Measurements from ENCODE around the gene SPTBN1.

SPTBN1 gene

DNA sequence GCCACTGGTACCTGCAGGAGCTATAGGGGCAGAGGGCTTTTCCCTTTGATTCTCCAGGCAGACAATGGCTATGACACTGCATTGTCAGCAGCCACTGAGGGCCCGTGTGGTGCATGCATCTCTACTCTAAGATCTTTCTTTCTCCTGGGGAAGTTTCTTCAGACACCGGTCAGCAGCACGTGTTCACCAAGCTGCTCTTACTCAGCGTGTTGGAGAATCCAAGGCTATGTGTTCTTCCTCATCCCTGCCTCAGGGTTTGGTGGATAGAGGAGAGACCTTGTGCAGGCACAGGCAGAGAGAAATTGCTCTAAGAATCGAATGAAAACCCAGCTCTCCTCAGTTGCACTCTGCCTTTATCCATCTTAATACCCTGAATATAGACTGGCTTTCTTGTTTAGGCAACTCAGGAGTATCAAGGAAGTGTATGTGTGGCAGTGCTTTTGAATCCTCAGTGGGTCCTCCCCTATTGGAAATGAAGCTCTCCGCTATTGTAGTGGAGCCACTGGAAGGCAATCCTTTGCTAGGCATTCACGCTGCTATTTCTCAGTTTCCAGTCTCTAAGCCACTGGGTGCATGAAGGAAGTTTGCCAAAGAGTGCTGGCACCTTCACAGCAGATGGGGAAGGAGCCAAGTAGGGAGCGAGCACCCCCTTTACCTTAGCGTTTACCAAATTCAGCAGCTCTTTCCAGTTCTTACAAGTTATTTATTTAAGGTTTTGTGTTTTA, 180.4 kb downstream of the SPTBN1 start:
- no peak for DNase-seq

DNA sequence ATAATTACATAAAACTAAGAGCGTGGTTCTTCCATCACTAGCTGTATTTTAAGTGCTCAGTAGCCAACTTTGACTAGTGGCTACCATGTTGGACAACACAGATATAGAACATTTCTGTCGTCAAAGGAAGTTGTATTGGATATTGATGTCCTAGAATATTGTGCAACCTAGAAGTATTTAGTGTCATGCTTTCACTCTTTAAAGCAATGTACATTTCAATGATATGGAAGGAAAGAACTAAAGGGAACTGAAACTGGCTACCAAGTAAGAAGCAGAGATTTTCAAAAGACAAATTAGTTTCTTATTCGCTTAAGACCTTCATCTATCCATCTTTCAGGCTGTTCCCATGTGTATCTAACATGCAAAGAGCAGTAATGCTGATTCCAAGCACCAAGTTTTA, 182.0 kb downstream of the SPTBN1 start:
- DNase-seq = no peak

DNA sequence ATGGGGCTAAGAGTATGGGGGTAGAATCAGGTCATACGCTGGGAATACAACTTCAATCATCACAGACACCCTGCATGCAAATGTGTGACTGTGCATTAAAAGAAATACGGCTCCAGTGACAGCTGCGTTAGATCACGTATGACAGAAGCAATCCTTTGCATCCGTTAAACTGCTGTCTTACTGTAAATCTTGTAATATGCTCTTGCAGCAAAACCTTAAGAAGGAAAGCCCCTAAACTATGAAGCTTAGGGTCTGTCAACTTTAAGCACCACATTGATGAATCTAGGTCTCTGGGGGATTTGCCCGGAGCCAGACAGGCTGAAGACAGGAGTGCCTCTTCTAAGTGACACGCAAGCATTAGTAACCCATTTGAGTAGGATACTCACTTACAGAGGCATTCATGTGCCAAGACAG, 182.7 kb downstream of the SPTBN1 start:
- DNase-seq = peak in 1 of 3 experiments; percentile 84

DNA sequence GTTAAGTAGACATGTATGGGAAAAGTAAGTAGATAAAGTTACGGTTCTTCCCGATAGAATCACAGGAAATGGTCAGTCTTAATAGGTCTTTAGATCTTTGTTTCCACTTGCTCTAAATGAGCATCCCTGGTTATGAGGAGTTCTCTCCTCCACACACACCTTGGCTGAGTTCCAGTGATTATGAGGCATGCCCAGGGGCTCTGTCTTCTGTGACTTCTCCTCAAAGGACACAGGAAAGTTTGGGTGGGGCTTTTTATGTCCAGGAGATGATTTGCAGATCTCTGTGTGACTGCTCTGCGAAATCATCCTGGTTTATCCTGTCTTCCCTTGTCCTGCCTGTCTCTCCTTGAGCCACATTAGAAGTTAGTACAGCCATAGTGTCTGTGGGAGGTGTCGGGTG, 183.5 kb downstream of the SPTBN1 start:
- peak in 1 of 3 experiments; percentile 23 for DNase-seq

DNA sequence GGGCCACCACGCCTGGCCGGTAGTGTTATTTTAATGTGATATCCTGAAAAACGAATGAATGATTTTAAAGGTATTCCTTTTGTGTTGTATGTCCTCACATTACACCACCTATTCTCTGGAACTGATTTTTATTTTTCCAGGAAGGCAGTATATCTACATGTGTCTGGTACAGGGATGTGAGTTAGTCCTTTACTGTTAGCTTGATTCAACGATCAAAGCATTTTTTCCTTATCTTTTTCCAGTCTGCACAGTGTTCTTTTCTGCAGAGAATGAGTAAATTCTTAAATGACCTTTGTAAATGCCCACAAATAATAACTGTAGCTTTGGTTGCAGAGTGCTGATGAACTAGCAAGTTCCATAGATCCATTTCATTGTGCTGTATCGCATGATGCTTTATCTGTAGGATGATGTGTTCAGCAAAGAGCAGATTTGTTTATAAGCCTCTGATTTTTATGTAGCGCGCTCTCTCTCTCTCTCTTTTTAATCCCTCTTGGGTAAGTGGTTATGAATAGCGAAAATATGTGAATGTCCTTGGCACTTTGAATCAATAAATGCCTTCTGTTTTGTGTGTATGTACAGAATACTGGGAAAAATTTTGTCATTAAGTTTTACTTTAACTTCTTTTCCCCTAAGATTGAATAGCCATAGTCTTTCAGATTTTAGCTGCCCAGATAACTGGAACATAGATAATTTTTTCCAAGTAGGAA, 184.9 kb downstream of the SPTBN1 start:
- DNase-seq = no peak

DNA sequence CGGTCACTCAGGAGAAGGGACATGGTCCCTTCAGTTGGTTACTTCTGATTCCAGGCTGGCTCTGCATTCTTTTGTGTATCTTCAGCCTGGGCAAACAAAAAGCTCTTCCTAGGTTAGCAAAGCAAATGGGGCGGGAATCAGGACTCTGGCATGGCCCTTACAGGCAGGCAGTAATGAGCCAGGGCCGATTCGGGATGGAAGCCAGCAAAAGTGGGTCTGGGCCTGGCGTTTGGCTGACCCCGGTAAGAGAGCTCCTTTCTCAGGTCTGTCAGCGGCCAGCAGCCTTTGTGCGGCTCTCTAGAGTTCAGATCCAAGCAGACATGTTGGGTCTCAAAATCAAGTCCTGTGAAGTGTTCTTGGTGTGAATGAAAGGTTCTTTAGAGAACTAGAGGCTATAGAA, 185.9 kb downstream of the SPTBN1 start:
- DNase-seq = no peak

DNA sequence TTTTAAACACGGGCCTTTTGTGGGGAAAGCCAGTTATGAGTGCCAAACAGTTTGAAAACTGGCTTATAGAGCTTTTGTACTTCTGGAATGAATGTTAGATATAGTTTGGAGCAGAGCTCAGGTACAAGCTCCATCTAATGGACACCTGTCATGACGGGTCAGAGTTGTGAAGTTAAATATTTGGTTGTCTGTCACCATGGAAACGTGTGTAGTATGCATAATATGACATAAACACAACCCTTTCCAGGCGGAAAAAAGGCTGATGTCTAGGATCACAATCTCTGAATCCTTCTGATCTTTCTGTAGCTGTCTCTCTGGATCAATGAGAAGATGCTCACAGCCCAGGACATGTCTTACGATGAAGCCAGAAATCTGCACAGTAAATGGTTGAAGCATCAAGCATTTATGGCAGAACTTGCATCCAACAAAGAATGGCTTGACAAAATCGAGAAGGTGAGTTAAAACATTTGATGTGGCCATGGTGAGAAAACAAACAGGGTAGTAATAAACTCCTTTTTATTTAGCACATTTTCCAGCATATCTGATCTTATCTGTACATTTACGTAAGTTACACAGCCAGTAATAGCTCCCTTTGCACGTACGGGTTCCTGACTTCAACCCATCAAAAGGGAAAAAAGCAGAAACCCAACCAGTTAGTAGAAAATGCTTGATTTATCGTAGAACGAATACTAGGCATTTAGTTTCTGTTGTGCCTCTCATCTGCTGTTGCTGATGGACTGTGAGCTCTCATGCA, 186.7 kb downstream of the SPTBN1 start:
- DNase-seq = peak in 1 of 3 experiments; percentile 28

DNA sequence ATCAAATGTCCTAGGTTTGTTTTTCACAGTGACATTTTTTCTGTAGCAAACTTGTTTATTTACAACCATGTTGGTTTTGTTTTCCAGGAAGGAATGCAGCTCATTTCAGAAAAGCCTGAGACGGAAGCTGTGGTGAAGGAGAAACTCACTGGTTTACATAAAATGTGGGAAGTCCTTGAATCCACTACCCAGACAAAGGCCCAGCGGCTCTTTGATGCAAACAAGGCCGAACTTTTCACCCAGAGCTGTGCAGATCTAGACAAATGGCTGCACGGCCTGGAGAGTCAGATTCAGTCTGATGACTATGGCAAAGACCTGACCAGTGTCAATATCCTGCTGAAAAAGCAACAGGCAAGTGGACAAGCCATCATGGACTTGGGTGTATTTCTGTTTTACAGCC, 188.1 kb downstream of the SPTBN1 start:
- DNase-seq = no peak

DNA sequence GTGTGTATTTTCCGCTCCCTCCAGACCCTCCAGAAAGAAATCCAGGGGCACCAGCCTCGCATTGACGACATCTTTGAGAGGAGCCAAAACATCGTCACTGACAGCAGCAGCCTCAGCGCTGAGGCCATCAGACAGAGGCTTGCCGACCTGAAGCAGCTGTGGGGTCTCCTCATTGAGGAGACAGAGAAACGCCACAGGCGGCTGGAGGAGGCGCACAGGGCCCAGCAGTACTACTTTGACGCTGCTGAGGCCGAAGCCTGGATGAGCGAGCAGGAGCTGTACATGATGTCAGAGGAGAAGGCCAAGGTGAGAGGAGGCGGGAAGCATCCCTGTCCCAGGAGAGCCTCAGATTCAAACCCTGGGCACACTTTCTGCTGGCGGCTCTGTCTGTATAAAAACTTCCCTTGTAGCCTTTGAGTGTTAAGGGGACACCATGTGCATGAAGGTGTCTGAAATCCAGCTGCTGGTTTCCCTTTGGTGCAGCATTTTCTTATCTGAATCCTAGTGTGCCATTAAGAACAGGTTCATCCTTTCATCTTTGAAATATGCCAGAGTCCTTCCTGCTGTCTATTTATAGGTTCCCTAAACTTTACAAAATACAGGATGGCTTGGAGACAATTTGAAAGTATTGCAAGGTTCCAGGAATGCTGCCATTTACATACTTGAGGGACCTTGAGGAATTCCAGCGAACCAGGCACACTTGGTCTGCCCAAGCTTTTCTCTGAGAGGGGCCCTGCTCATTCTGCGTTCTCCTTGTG, 190.2 kb downstream of the SPTBN1 start:
- no peak for DNase-seq

DNA sequence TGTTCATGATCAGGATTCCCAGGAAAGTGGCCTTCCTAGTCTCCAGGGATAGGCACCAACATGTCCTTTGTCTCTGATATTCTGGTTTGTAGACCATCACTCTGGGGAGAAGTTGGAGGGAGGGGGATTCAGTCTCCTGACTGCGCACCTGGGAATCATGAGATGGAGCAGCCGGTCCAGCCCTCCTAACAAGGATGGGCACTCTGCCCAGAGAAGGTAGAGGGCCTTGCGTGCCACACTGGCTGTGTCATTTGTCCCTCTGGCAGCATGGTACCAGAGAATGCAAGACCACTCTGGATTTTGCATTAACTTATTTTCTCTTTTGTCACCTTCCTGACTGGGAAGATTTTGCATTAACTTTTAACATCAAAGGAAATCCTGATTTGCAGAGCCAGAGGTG, 192.1 kb downstream of the SPTBN1 start:
- no peak for DNase-seq

DNA sequence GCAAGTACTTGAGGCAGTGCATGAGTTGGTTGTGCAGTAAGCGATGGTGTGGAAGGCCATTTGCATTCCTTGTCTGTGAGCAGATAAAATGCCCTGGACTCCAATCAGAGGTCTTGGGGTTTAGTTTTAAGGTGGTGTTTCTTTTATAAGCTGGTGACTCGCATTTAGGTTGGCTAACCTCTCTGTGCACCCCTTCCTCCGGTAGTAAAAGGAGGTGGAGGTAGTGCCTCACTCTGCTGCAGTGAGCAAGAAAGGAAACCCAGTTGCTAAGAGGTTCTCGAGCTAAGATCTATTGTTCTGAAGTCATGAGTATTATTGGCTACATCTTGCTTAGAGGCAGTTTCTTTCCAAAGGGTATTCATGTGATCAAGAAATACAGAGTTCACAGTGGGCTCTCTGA, 193.1 kb downstream of the SPTBN1 start:
- no peak for DNase-seq

DNA sequence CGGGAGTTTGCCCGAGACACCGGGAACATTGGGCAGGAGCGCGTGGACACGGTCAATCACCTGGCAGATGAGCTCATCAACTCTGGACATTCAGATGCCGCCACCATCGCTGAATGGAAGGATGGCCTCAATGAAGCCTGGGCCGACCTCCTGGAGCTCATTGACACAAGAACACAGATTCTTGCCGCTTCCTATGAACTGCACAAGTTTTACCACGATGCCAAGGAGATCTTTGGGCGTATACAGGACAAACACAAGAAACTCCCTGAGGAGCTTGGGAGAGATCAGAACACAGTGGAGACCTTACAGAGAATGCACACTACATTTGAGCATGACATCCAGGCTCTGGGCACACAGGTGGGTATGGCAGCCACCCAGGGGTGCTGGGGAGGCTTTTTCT, 193.5 kb downstream of the SPTBN1 start:
- no peak for DNase-seq

DNA sequence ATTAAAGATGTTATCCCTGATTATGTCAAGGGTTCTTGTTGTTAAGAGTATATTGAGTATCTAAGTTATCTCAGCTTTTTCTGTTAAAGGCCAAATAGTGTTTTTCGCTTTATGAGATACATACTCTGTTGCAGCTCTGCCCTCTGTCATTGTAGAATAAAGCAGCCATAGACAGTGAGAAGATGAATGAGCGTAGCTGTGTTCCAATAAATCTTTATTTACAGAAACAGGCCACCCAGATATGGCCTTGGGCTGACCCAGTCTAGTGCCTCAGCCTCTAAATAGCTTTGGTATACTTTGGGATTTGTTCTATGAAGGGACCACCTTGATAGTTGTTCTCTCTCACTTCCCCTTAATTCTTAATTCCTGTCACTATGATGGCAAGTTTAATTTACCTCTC, 194.5 kb downstream of the SPTBN1 start:
- DNase-seq = no peak

DNA sequence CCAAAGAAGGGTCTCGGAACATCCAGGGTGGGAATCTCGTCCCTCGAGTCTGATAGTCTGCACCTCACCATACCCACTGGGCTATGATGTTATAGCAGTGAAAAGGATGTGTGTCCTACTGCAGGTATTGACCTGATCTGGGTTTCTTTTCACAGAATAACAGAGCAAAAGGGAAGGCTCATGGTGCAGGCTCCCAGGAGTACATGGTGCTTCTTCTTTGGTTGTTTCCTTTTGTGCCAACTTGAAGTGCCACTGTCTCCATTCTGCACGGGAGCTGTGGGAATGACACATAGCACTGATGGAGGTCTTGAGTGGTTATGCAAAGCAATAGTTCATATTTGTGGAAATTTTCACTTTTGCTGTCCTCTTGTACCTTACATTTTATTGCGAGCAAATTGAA, 195.2 kb downstream of the SPTBN1 start:
- no peak for DNase-seq

DNA sequence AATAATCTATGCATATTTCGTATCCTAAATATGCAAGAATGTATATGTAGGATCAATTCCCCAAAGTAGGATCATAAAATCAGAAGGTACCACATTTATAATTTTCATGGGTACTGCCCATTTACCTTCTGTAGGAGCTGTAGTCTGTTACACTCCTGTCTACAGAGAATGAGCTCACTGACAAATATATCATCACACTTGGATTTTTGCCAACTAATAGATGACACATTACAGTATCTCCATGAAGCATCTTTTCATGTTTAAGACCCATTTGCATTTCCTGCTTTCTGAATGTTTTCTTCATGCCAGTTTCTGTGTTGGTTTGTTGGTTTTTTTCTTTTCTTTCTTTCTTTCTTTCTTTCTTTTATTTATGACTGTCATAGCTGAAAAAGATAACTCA, 196.4 kb downstream of the SPTBN1 start:
- DNase-seq = no peak

DNA sequence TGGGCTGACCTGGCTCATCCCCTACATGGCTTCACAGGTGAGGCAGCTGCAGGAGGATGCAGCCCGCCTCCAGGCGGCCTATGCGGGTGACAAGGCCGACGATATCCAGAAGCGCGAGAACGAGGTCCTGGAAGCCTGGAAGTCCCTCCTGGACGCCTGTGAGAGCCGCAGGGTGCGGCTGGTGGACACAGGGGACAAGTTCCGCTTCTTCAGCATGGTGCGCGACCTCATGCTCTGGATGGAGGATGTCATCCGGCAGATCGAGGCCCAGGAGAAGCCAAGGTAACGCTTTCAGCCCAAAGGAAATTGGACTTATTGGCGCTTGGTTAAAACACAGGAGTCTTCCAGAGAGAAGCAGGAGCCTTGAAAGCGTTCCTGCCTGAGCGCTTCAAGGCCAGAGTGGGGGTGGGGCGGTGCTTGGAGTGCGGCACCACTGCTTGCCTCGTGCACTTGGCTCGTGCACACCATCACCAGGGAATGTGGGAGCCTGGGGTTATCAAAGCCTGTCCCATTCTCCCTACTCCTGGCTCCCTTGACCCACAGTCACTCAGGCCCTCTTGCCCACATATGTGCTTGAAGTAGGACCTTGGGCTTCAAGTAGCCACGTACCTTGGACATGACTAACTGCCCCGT, 197.6 kb downstream of the SPTBN1 start:
- DNase-seq = no peak

DNA sequence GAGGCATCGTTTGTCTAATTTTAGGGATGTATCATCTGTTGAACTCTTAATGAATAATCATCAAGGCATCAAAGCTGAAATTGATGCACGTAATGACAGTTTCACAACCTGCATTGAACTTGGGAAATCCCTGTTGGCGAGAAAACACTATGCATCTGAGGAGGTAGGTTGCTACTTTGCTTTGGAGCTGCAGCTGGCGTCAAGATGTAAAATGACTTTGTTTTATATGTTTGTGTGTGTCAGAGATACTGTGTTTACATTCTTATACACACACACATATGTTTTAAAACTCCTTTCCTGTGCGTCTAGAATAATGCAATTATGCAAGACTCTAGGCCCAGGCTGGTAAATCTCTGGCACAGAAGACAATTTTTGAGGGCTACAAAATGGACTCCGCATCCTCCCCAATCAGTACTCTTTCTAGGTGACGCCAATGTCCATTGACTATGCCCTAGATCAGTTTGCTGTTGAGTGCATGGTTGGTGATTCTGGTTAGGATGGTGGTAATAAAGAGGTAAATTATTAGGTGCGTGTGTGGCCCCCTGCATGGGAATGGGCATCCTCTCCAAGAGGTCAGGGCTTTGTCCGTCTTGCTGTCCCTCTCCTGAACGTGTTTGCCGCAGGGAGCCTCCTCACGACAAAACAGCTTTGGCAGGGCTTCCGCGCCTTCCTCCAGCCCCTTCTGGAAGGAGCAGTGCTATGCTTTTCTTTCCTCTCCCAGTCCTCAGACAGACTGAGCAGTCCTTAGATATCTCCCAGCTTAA, 199.1 kb downstream of the SPTBN1 start:
- no peak for DNase-seq

DNA sequence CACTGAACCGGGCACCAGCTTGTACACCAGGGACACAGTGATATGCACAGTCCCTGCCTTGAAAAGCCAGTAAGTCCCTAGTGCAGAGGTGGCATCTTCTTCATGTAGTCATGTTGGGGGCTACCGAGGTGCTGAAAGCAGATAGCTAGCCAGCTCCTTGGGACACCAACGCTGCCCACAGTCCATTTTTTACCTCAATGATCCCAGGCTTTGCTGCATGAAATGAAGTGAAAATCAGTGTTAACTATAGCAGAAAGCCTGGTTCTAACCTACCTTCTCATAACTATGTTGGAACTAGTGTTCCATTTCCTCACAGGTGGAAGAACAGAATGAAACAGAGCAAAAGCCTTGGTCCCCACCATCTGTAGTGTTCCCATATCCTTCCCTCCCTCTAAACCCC, 200.7 kb downstream of the SPTBN1 start:
- DNase-seq = no peak

DNA sequence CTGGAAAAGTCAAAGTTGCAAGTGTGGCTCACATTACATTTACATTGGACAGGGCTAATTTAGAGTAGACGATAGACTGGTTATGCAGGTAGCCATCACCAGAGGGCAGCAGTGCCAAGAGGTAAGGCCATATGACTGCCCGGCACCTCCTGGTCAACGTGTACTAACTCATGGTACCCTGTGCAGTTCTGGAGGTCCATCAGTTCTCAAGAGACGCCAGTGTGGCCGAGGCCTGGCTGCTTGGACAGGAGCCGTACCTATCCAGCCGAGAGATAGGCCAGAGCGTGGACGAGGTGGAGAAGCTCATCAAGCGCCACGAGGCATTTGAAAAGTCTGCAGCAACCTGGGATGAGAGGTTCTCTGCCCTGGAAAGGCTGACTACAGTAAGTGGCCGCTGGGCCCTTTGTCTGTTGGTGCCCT, 201.5 kb downstream of the SPTBN1 start:
- peak; percentile 37 to 70 (median 45) for DNase-seq

DNA sequence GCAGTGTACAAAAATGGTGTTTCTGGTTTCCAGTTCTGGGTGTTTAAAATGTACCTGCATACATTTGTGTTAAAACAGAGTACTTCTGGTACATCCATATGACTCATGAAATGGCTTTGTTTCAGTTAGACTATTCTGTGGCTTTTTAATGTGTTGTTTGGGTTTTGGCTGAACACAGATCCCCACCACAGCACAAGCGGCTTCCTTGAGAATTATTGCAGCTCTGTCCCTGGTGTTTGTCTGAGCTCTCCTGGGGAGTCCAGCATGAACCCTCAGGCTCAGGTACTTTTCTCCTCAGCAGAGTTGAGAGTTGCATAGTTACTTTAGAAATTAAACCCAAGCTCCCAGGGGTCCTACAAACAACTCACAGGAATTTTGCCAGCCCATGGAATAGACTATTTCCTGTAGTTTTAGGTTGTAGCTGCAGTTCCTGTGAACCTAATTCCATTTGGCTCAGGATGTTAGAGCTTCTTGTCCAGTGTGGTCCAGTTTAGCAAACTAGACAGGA, 202.5 kb downstream of the SPTBN1 start:
- no peak for DNase-seq

DNA sequence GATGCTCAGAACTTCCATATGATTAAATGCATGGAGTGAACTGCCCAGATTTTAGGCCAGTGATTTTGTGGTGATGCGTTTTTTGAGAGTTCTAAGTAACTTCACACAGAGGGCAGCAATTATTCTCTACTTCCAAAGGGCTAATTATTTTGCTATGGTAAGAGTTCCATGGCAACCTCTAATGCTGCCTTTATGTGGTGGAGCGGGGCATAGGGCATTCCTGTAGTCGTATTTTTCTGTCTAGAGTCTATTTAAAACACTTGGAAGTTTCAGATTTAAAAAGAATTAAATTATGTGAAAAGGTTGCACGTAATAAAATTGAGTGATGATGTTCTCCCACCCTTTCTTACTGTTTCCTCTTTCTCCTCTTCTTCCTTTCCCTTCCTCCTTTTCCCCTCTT, 203.4 kb downstream of the SPTBN1 start:
- DNase-seq = no peak

DNA sequence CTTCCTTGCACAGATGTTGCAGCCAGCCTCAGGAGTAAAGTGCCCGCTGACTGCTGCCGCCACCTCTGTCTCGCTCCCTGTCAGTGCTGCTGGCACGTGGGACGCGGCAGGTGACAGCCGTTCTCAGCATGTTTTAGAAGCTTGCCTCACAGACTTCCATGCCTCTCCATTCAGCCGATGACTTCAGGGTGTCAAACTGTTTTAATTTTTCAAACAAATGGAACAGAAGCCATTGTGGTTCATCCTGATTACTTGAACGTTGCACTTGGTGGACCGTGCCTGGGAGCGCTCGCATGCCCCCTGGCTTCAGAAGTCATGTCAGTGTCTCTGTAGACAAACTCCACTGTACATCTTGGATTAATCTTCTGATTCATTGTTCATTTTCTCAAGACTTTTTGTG, 204.6 kb downstream of the SPTBN1 start:
- no peak for DNase-seq

Data from NCI-H1417 (cell line).